Osteoblast (primary cell): ENCODE data around the gene TAS1R1. TPM values are rescaled to one million over a fixed set of nuclear protein-coding genes. Genes with fewer than 3 reads are reported as not detected.
A peak's percentile ranks its signal among the peaks of the same experiment; 100 is the strongest.

Source experiments
- DNase-seq: peaks from one replicate; pipeline ENCODE4 v3.0.0; 2011; ENCODE audit warnings: low spot score, mixed read lengths; ENCODE audit not compliant: insufficient read length; ENCODE audit errors: missing footprints
- H2AFZ ChIP-seq: 2 replicates; pipeline ENCODE4 v1.6.0; 2011; ENCODE audit warnings: mild to moderate bottlenecking, low read length
- H3K27ac ChIP-seq: 2 replicates; pipeline ENCODE4 v1.5.1; 2011; ENCODE audit warnings: mild to moderate bottlenecking, low read depth, low read length, moderate library complexity
- H3K27me3 ChIP-seq: 2 replicates; pipeline ENCODE4 v1.6.0; 2012; ENCODE audit warnings: mild to moderate bottlenecking, control low read depth, inconsistent platforms, low read length, moderate library complexity; ENCODE audit not compliant: insufficient read depth
- H3K36me3 ChIP-seq: 2 replicates; pipeline ENCODE4 v1.5.1; 2011; ENCODE audit warnings: mild to moderate bottlenecking, low read length, control low read depth, moderate library complexity; ENCODE audit not compliant: insufficient read depth
- H3K4me1 ChIP-seq: 2 replicates; pipeline ENCODE4 v1.5.1; 2011; ENCODE audit warnings: mild to moderate bottlenecking, low read length, control low read depth, moderate library complexity; ENCODE audit not compliant: insufficient read depth
- H3K4me2 ChIP-seq: 2 replicates; pipeline ENCODE4 v1.6.0; 2011; ENCODE audit warnings: mild to moderate bottlenecking, low read length; ENCODE audit not compliant: insufficient read depth
- H3K4me3 ChIP-seq: fragments of 200-600 bp; sonication (generic); 3 replicates; pipeline ENCODE4 v1.5.1; 2012; ENCODE audit warnings: mild to moderate bottlenecking, low read length, inconsistent platforms; ENCODE audit not compliant: insufficient read depth
- H3K79me2 ChIP-seq: 2 replicates; pipeline ENCODE4 v1.6.0; 2012; ENCODE audit warnings: mild to moderate bottlenecking, low read length, control low read depth, inconsistent platforms; ENCODE audit not compliant: insufficient read depth
- H3K9me3 ChIP-seq: 2 replicates; pipeline ENCODE4 v1.5.1; 2011; ENCODE audit warnings: low read depth, low read length, control low read depth
- H4K20me1 ChIP-seq: 2 replicates; pipeline ENCODE4 v1.6.0; 2012; ENCODE audit warnings: mild to moderate bottlenecking, low read length, control low read depth; ENCODE audit not compliant: insufficient read depth
- CTCF ChIP-seq: IDR thresholded peaks from 2 replicates; pipeline ENCODE4 v1.5.1; 2011; ENCODE audit warnings: mild to moderate bottlenecking, low read depth, low read length, moderate library complexity; ENCODE audit errors: extremely low read depth
- total RNA-seq: library from RNA; depleted of rRNA; stranded (reverse); fragments of >200 nt; gene quantifications from 2 replicates; pipeline ENCODE4 v1.2.3, GENCODE V29; 2012

TAS1R1 gene
- total RNA-seq, 1 donor, result under 0.01 TPM

- H4K20me1 ChIP-seq, result peaks cover 7% of the 10 kb centered on the region
- H3K36me3 ChIP-seq, result peaks cover 41% of the 10 kb centered on the region
- H3K27me3 ChIP-seq, result no peaks in the 10 kb centered on the region
- DNase-seq, result no peak
- no peak overlapping the region for H2AFZ ChIP-seq
- H3K4me2 ChIP-seq, result no peak overlapping the region
- peaks cover 7% of the 10 kb centered on the region for H3K4me1 ChIP-seq
- peaks cover 8% of the 10 kb centered on the region for H3K79me2 ChIP-seq
- no peaks in the 10 kb centered on the region for H3K9me3 ChIP-seq
- no peak overlapping the region for H3K27ac ChIP-seq
- H3K4me3 ChIP-seq, result no peak overlapping the region
- TF ChIP-seq CTCF, result no peak
Measured at GRCh38 chr1:6536291-6536690, 18.8 kb upstream of the TAS1R1 start.

GRCh38 chr1:6538956-6539355 lies 16.2 kb upstream of the TAS1R1 start:
- H4K20me1 ChIP-seq, result peaks cover 7% of the 10 kb centered on the region
- peaks cover 7% of the 10 kb centered on the region for H3K4me1 ChIP-seq
- H3K27ac ChIP-seq, result peak overlapping the region; percentile 44
- H3K4me2 ChIP-seq, result peak overlapping the region; percentile 62
- H2AFZ ChIP-seq, result no peak overlapping the region
- DNase-seq, result peak; percentile 62
- H3K9me3 ChIP-seq, result no peaks in the 10 kb centered on the region
- H3K79me2 ChIP-seq, result peaks cover 8% of the 10 kb centered on the region
- TF ChIP-seq CTCF, result no peak
- peaks cover 27% of the 10 kb centered on the region for H3K36me3 ChIP-seq
- H3K4me3 ChIP-seq, result no peak overlapping the region
- H3K27me3 ChIP-seq, result no peaks in the 10 kb centered on the region

GRCh38 chr1:6544831-6545230 lies 10.3 kb upstream of the TAS1R1 start:
- DNase-seq, result peak; percentile 93

More at GRCh38 chr1:6544831-6545230, 10.3 kb upstream of the TAS1R1 start:
- Histone ChIP-seq H3K27me3 (no peaks in the 10 kb centered on the region), H3K27ac (peak overlapping the region; percentile 8), H2AFZ (no peak overlapping the region), H3K4me2 (peak overlapping the region; percentile 6), H3K4me3 (no peak overlapping the region), H3K9me3 (no peaks in the 10 kb centered on the region), H3K79me2 (no peaks in the 10 kb centered on the region), H4K20me1 (no peaks in the 10 kb centered on the region), H3K4me1 (peaks cover 8% of the 10 kb centered on the region), H3K36me3 (peaks cover 56% of the 10 kb centered on the region)
- no peak for TF ChIP-seq CTCF
